ENCODE data around the gene CDK5RAP2. TPM values are rescaled to one million over a fixed set of nuclear protein-coding genes. Genes with fewer than 3 reads are reported as not detected.
"Not testable (repeated sequence)": the region's sequence is repeated elsewhere in the genome, so short reads cannot be mapped to it uniquely, and the experiment has no call there.

The CDK5RAP2 gene
- total RNA-seq: 36.3 to 70.4 TPM (median 40.4 TPM) in 3 replicates
- long read RNA-seq, full-length matches to known transcripts: 6 of 21 reads
- long read RNA-seq, partial matches to known transcripts: 4 of 21 reads
- long read RNA-seq, other reads (novel, unspliced or antisense): 11 of 21 reads

- TF ChIP-seq CTCF (IDR thresholded peaks at IDR 0.05): no peak
- Mint-ChIP-seq H3K4me1 (ENCODE audit: low read depth) (peaks cover 23% of the 10 kb centered on the region), H3K27ac (ENCODE audit: unreplicated experiment) (peak within 1 kb of the TSS; percentile 79), H3K36me3 (ENCODE audit: low read depth) (no peaks in the 10 kb centered on the region), H3K4me3 (ENCODE audit: unreplicated experiment) (peak within 1 kb of the TSS; percentile 96), H3K9me3 (ENCODE audit: low read depth) (no peaks in the 10 kb centered on the region), H3K27me3 (ENCODE audit: low read depth) (no peaks in the 10 kb centered on the region)
- DNase-seq (ENCODE audit: low spot score): peak; percentile 94
Observed at GRCh38 chr9:120580051-120580896, at the start of gene CDK5RAP2. TSS of gene CDK5RAP2 (minus strand) at chr9:120580167. CDS start at chr9:120579978, 189 bp downstream.

- peaks cover 19% of the 10 kb centered on the region for H3K4me1 Mint-ChIP-seq (ENCODE audit: low read depth)
- H3K9me3 Mint-ChIP-seq (ENCODE audit: low read depth); H3K27me3 Mint-ChIP-seq (ENCODE audit: low read depth); H3K4me3 Mint-ChIP-seq (ENCODE audit: unreplicated experiment); H3K36me3 Mint-ChIP-seq (ENCODE audit: low read depth); DNase-seq (ENCODE audit: low spot score): not testable (repeated sequence)
- peak overlapping the region; percentile 57 for H3K27ac Mint-ChIP-seq (ENCODE audit: unreplicated experiment)
Observed at GRCh38 chr9:120628925-120629497, 49.0 kb upstream of the CDK5RAP2 start.

GRCh38 chr9:120628207-120628924 is 48.4 kb upstream of the CDK5RAP2 start:
- Mint-ChIP-seq H3K9me3 (ENCODE audit: low read depth) (no peaks in the 10 kb centered on the region), H3K27me3 (ENCODE audit: low read depth) (no peaks in the 10 kb centered on the region), H3K4me1 (ENCODE audit: low read depth) (peaks cover 19% of the 10 kb centered on the region), H3K27ac (ENCODE audit: unreplicated experiment) (no peak overlapping the region), H3K4me3 (ENCODE audit: unreplicated experiment) (no peak overlapping the region), H3K36me3 (ENCODE audit: low read depth) (peaks cover 2% of the 10 kb centered on the region)
- TF ChIP-seq CTCF (IDR thresholded peaks at IDR 0.05): no peak
- DNase-seq (ENCODE audit: low spot score): no peak

- Mint-ChIP-seq H3K4me3 (ENCODE audit: unreplicated experiment) (no peak overlapping the region), H3K27me3 (ENCODE audit: low read depth) (no peaks in the 10 kb centered on the region), H3K36me3 (ENCODE audit: low read depth) (peaks cover 2% of the 10 kb centered on the region), H3K9me3 (ENCODE audit: low read depth) (no peaks in the 10 kb centered on the region), H3K4me1 (ENCODE audit: low read depth) (peaks cover 19% of the 10 kb centered on the region), H3K27ac (ENCODE audit: unreplicated experiment) (no peak overlapping the region)
- TF ChIP-seq CTCF (IDR thresholded peaks at IDR 0.05): no peak
- DNase-seq (ENCODE audit: low spot score): no peak
Observed at GRCh38 chr9:120627073-120627472, 47.1 kb upstream of the CDK5RAP2 start.

GRCh38 chr9:120626512-120626911 is 46.5 kb upstream of the CDK5RAP2 start:
- Mint-ChIP-seq H3K36me3 (ENCODE audit: low read depth) (peaks cover 2% of the 10 kb centered on the region), H3K4me3 (ENCODE audit: unreplicated experiment) (no peak overlapping the region), H3K9me3 (ENCODE audit: low read depth) (no peaks in the 10 kb centered on the region), H3K27ac (ENCODE audit: unreplicated experiment) (no peak overlapping the region), H3K27me3 (ENCODE audit: low read depth) (no peaks in the 10 kb centered on the region), H3K4me1 (ENCODE audit: low read depth) (peaks cover 19% of the 10 kb centered on the region)
- no peak for TF ChIP-seq CTCF (IDR thresholded peaks at IDR 0.05)
- DNase-seq (ENCODE audit: low spot score): no peak
